GM23338 (cell line): Measurements from ENCODE around the gene ARHGAP4. TPM values are rescaled to one million over a fixed set of nuclear protein-coding genes. Genes with fewer than 3 reads are reported as not detected.

Source experiments
- ATAC-seq: fragments of 200-7000 bp; cut with Tn5 transposase; 3 replicates; pipeline ENCODE4 v1.9.1; 2020
- DNase-seq: peaks from one replicate; pipeline ENCODE4 v3.0.0-alpha.2; 2015; ENCODE audit warnings: low spot score
- H2AFZ ChIP-seq: fragments of 200-600 bp; sonication (generic); 2 replicates; pipeline ENCODE4 v1.8.0; 2016; ENCODE audit warnings: antibody characterized with exemption, mild to moderate bottlenecking, moderate library complexity
- H3F3A ChIP-seq: fragments of 200-600 bp; sonication (generic); replicated peaks from 2 replicates; pipeline ENCODE4 v1.8.0; 2017; ENCODE audit warnings: antibody characterized with exemption, mixed run types, low read depth
- H3K27ac ChIP-seq: fragments of 200-600 bp; sonication (generic); 2 replicates; pipeline ENCODE4 v1.6.1; 2016; ENCODE audit warnings: low read depth
- H3K27me3 ChIP-seq: fragments of 200-600 bp; sonication (generic); 2 replicates; pipeline ENCODE4 v1.8.0; 2016; ENCODE audit warnings: mild to moderate bottlenecking, mixed run types, moderate library complexity; ENCODE audit not compliant: insufficient read depth
- H3K36me3 ChIP-seq: fragments of 200-600 bp; sonication (generic); 2 replicates; pipeline ENCODE4 v1.8.0; 2016; ENCODE audit warnings: mild to moderate bottlenecking; ENCODE audit not compliant: insufficient read depth
- H3K4me1 ChIP-seq: fragments of 200-600 bp; sonication (generic); 2 replicates; pipeline ENCODE4 v1.8.0; 2016; ENCODE audit warnings: mild to moderate bottlenecking, moderate library complexity; ENCODE audit not compliant: insufficient read depth
- H3K4me2 ChIP-seq: fragments of 200-600 bp; sonication (generic); 2 replicates; pipeline ENCODE4 v1.7.1; 2017; ENCODE audit warnings: mixed run types
- H3K4me3 ChIP-seq: fragments of 200-600 bp; sonication (generic); 2 replicates; pipeline ENCODE4 v1.6.1; 2016; ENCODE audit warnings: mixed run types
- H3K79me2 ChIP-seq: fragments of 200-600 bp; sonication (generic); replicated peaks from 2 replicates; pipeline ENCODE4 v1.8.0; 2017; ENCODE audit warnings: mild to moderate bottlenecking; ENCODE audit not compliant: insufficient read depth
- H3K9me2 ChIP-seq: fragments of 200-600 bp; sonication (generic); 2 replicates; pipeline ENCODE4 v1.8.0; 2017; ENCODE audit not compliant: insufficient read depth
- H4K20me1 ChIP-seq: fragments of 200-600 bp; sonication (generic); replicated peaks from 2 replicates; pipeline ENCODE4 v1.8.0; 2017; ENCODE audit warnings: mild to moderate bottlenecking; ENCODE audit not compliant: insufficient read depth
- H3K27ac Mint-ChIP-seq: 2 replicates; pipeline ENCODE4 v1.8.0; 2020; ENCODE audit warnings: inconsistent platforms, mild to moderate bottlenecking, moderate library complexity, mixed read lengths
- H3K27me3 Mint-ChIP-seq: 3 replicates; pipeline ENCODE4 v1.8.0; 2022; ENCODE audit warnings: low read depth, mild to moderate bottlenecking, moderate library complexity, mixed read lengths, inconsistent platforms; ENCODE audit not compliant: insufficient read depth, poor library complexity
- H3K36me3 Mint-ChIP-seq: 3 replicates; pipeline ENCODE4 v1.8.0; 2021; ENCODE audit warnings: low read depth, mild to moderate bottlenecking, inconsistent platforms, moderate library complexity, mixed read lengths
- H3K4me1 Mint-ChIP-seq: 3 replicates; pipeline ENCODE4 v1.8.0; 2020; ENCODE audit warnings: mild to moderate bottlenecking, inconsistent platforms, mixed read lengths
- H3K4me3 Mint-ChIP-seq: 3 replicates; pipeline ENCODE4 v1.8.0; 2021; ENCODE audit warnings: moderate library complexity, mild to moderate bottlenecking, inconsistent platforms, mixed read lengths
- H3K9me3 Mint-ChIP-seq: 3 replicates; pipeline ENCODE4 v1.8.0; 2020; ENCODE audit warnings: moderate library complexity, mild to moderate bottlenecking, inconsistent platforms, mixed read lengths
- CREB1 ChIP-seq: fragments of 250-450 bp; sonication (Bioruptor Pico); IDR thresholded peaks from 2 replicates; pipeline ENCODE4 v1.5.0; 2020; ENCODE audit warnings: low read depth, mild to moderate bottlenecking, moderate library complexity
- EZH2 ChIP-seq: fragments of 200-600 bp; sonication (generic); IDR thresholded peaks from one replicate; pipeline ENCODE4 v1.8.0; 2017; ENCODE audit warnings: antibody characterized with exemption, mild to moderate bottlenecking, low read depth; ENCODE audit not compliant: unreplicated experiment
- JUNB ChIP-seq: IDR thresholded peaks from one replicate; pipeline ENCODE4 v1.6.1; 2016; ENCODE audit warnings: antibody characterized with exemption; ENCODE audit not compliant: unreplicated experiment
- NANOG ChIP-seq: IDR thresholded peaks from 2 replicates; pipeline ENCODE4 v1.6.1; 2016; ENCODE audit warnings: antibody characterized with exemption, borderline replicate concordance
- POLR2AphosphoS5 ChIP-seq: IDR thresholded peaks from 2 replicates; pipeline ENCODE4 v1.6.1; 2016; ENCODE audit warnings: antibody characterized with exemption, low read depth
- polyA plus RNA-seq: library from polyadenylated mRNA; unstranded; fragments of >200 nt; fragmentation: Nextera tagmentation; extraction: Ambion mirVana; gene quantifications from 2 replicates; pipeline ENCODE4 v1.2.1, GENCODE V29; 2016
- total RNA-seq: library from RNA; depleted of rRNA; stranded (reverse); fragments of >200 nt; shearing (Covaris generic); gene quantifications from 2 replicates; pipeline ENCODE4 v1.2.3, GENCODE V29; 2014
- TF ChIP-seq, protein P1 (sequence below), 2 experiments: fragments of 200-600 bp in 1 of 2; sonication (generic) in 1 of 2; conservative IDR thresholded peaks; 2 replicates each; pipeline versions ENCODE4 v1.5.1 to v1.6.1; 2016 to 2017; ENCODE audit warnings: antibody characterized with exemption in 2 of 2, low read depth in 2 of 2, mild to moderate bottlenecking in 2 of 2, moderate library complexity in 1 of 2
- TF ChIP-seq, protein P2 (sequence below): fragments of 250-450 bp; sonication (Bioruptor Pico); IDR thresholded peaks from 2 replicates; pipeline ENCODE4 v1.5.0; 2020; ENCODE audit warnings: mild to moderate bottlenecking, moderate library complexity

The ARHGAP4 gene
- total and polyA plus RNA-seq, 2 experiments from 2014 or later, result 21.5 to 59.5 TPM

DNA sequence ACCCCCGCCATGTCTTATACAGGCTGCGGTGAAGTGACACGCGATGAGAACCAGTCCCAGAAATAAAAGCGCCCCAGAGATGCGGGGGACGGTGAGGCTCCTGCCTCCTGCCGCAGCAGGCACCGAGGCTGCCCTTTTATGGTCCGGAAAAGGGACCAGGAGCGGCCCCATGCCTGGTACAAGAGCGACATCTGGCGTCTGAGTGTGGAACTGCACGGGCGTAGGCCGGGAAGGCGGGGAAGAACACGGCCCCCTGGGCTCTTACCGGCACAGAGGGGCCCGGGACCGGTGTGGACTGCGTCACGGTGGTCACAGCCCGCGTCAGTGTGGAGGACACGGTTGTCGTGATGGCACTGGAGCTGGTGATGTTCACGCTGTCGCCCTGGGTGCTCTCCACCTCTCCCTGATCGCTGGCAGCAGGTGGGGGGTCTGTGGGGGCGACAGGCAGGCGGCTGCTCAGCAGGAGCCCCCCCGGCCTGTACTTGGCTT is 27.3 kb upstream of the ARHGAP4 start:
- DNase-seq, result peak; percentile 71
- H3K36me3 Mint-ChIP-seq, result peaks cover 75% of the 10 kb centered on the region

DNA sequence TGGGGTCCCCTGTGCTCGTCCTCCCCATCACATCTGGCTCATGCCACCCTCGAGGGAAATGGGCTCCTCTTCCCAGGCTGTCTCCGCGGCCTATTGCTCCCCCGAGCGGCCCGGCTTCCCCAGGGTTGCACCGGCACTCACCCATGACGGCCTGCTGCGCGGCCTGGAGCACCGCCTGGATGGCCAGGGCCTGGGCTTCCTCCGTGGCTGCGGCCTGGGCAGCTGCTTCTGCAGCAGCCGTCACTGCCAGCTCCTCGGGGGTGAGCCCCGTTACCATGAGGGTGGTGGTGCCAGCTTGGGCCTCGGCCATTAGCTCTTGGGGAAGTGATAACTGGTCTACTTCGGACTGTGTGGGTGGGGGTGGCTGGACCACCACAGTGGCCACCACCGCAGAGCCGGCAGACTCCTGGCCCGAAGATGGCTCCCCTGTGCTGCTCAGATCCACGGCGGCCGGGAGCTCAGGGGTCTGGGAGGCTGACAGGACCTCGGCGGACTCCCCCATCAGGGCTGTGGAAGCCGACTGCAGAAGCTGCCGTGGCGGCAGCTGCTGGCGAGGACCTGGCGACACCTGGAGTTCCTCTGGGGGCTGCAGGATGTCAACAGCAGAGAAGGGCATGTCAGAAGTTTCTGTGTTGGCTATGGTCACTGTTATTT is 26.4 kb upstream of the ARHGAP4 start:
- no peak for ATAC-seq
- H3K79me2 ChIP-seq, result no peaks in the 10 kb centered on the region
- H3K27me3 Mint-ChIP-seq, result peaks cover 2% of the 10 kb centered on the region
- H3F3A ChIP-seq, result no peaks in the 10 kb centered on the region
- no peaks in the 10 kb centered on the region for H3K9me2 ChIP-seq
- H4K20me1 ChIP-seq, result no peaks in the 10 kb centered on the region
- peaks cover 71% of the 10 kb centered on the region for H3K36me3 Mint-ChIP-seq
- TF ChIP-seq CREB1 (CRISPR knock-in tag) (no peak), EZH2 (no peak)
- peak overlapping the region; percentile 74 for H3K27ac Mint-ChIP-seq
- DNase-seq, result no peak
- H3K27ac ChIP-seq, result no peak overlapping the region
- no peak overlapping the region for H3K4me2 ChIP-seq
- H3K36me3 ChIP-seq, result no peaks in the 10 kb centered on the region; the same call in 1 of the 2 replicates
- H2AFZ ChIP-seq, result no peak overlapping the region
- no peaks in the 10 kb centered on the region; the same call in 1 of the 2 replicates for H3K4me1 ChIP-seq
- no peaks in the 10 kb centered on the region for H3K27me3 ChIP-seq
- peaks cover 15% of the 10 kb centered on the region for H3K4me1 Mint-ChIP-seq
- no peak overlapping the region for H3K4me3 Mint-ChIP-seq
- no peak overlapping the region for H3K4me3 ChIP-seq
- no peaks in the 10 kb centered on the region for H3K9me3 Mint-ChIP-seq

More for the DNA sequence above, 27.3 kb upstream of the ARHGAP4 start:
- Histone ChIP-seq H3K4me2 (no peak overlapping the region), H3K4me3 (no peak overlapping the region), H3K79me2 (no peaks in the 10 kb centered on the region), H4K20me1 (no peaks in the 10 kb centered on the region), H3F3A (no peaks in the 10 kb centered on the region), H2AFZ (no peak overlapping the region), H3K4me1 (no peaks in the 10 kb centered on the region), H3K27me3 (no peaks in the 10 kb centered on the region), H3K36me3 (no peaks in the 10 kb centered on the region; the same call in 1 of the 2 replicates), H3K9me2 (no peaks in the 10 kb centered on the region), H3K27ac (no peak overlapping the region)
- peak; percentile 59 for ATAC-seq
- Mint-ChIP-seq H3K27ac (0 out of 2 replicates have a peak overlapping the region, but pooled peaks have one; percentile 74), H3K4me3 (no peak overlapping the region), H3K27me3 (peaks cover 2% of the 10 kb centered on the region), H3K9me3 (no peaks in the 10 kb centered on the region), H3K4me1 (peaks cover 9% of the 10 kb centered on the region; the same call in 2 of the 3 replicates)
- no peak for TF ChIP-seq NANOG
- TF ChIP-seq, protein P1, sequence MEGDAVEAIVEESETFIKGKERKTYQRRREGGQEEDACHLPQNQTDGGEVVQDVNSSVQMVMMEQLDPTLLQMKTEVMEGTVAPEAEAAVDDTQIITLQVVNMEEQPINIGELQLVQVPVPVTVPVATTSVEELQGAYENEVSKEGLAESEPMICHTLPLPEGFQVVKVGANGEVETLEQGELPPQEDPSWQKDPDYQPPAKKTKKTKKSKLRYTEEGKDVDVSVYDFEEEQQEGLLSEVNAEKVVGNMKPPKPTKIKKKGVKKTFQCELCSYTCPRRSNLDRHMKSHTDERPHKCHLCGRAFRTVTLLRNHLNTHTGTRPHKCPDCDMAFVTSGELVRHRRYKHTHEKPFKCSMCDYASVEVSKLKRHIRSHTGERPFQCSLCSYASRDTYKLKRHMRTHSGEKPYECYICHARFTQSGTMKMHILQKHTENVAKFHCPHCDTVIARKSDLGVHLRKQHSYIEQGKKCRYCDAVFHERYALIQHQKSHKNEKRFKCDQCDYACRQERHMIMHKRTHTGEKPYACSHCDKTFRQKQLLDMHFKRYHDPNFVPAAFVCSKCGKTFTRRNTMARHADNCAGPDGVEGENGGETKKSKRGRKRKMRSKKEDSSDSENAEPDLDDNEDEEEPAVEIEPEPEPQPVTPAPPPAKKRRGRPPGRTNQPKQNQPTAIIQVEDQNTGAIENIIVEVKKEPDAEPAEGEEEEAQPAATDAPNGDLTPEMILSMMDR (conservative IDR thresholded peaks at IDR 0.05; ENCODE audit: low read depth in 2 of 2), result peak; percentile 67 to 85

DNA sequence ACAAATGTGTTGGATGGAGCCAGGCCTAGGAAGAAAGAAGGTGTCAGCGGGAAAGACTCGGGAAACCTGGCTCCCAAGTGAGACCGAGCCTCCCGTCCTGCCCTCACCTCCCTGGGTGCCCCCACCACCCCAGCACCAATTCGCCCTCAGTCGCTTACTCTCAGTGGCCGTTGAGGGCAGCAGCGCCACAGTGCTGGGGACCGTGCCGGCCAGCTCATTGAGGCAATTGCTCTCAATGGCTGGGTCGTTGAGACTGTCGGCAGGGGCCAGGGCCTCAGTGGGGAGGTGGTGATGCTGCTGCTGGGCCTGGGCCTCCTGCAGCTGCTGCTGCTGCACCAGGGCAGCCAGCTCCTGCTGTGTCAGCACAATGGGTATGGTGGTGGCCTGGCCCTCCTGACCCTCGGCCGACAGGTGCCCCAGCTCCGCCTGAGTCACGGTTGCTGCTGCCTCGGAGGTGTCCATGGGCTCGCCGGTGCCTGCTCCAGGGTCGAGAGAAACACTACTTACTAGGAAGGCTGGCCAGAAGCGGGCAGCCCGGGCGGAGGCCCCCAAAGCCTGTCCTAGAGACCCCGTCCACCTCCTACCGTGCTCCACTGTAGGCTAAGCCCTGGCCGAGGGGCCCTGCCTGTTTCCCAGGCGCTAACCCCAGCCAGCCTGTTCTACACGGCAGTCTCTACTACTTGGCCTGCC is 25.8 kb upstream of the ARHGAP4 start:
- H3K27ac Mint-ChIP-seq, result no peak overlapping the region
- no peak overlapping the region for H2AFZ ChIP-seq
- H3F3A ChIP-seq, result no peaks in the 10 kb centered on the region
- no peak overlapping the region for H3K27ac ChIP-seq
- no peaks in the 10 kb centered on the region for H3K79me2 ChIP-seq
- H3K27me3 ChIP-seq, result no peaks in the 10 kb centered on the region
- no peak overlapping the region for H3K4me3 ChIP-seq
- peaks cover 67% of the 10 kb centered on the region for H3K36me3 Mint-ChIP-seq
- H3K4me1 ChIP-seq, result no peaks in the 10 kb centered on the region; the same call in 1 of the 2 replicates
- no peak overlapping the region for H3K4me2 ChIP-seq
- no peak overlapping the region; the same call in 2 of the 3 replicates for H3K4me3 Mint-ChIP-seq
- H3K36me3 ChIP-seq, result no peaks in the 10 kb centered on the region; the same call in 1 of the 2 replicates
- no peaks in the 10 kb centered on the region for H3K9me2 ChIP-seq
- no peaks in the 10 kb centered on the region for H3K9me3 Mint-ChIP-seq
- H4K20me1 ChIP-seq, result no peaks in the 10 kb centered on the region
- H3K4me1 Mint-ChIP-seq, result peaks cover 17% of the 10 kb centered on the region
- peaks cover 2% of the 10 kb centered on the region for H3K27me3 Mint-ChIP-seq
- ATAC-seq, result no peak
- no peak for DNase-seq
- TF ChIP-seq JUNB (no peak), POLR2AphosphoS5 (no peak)
- TF ChIP-seq, protein P2, sequence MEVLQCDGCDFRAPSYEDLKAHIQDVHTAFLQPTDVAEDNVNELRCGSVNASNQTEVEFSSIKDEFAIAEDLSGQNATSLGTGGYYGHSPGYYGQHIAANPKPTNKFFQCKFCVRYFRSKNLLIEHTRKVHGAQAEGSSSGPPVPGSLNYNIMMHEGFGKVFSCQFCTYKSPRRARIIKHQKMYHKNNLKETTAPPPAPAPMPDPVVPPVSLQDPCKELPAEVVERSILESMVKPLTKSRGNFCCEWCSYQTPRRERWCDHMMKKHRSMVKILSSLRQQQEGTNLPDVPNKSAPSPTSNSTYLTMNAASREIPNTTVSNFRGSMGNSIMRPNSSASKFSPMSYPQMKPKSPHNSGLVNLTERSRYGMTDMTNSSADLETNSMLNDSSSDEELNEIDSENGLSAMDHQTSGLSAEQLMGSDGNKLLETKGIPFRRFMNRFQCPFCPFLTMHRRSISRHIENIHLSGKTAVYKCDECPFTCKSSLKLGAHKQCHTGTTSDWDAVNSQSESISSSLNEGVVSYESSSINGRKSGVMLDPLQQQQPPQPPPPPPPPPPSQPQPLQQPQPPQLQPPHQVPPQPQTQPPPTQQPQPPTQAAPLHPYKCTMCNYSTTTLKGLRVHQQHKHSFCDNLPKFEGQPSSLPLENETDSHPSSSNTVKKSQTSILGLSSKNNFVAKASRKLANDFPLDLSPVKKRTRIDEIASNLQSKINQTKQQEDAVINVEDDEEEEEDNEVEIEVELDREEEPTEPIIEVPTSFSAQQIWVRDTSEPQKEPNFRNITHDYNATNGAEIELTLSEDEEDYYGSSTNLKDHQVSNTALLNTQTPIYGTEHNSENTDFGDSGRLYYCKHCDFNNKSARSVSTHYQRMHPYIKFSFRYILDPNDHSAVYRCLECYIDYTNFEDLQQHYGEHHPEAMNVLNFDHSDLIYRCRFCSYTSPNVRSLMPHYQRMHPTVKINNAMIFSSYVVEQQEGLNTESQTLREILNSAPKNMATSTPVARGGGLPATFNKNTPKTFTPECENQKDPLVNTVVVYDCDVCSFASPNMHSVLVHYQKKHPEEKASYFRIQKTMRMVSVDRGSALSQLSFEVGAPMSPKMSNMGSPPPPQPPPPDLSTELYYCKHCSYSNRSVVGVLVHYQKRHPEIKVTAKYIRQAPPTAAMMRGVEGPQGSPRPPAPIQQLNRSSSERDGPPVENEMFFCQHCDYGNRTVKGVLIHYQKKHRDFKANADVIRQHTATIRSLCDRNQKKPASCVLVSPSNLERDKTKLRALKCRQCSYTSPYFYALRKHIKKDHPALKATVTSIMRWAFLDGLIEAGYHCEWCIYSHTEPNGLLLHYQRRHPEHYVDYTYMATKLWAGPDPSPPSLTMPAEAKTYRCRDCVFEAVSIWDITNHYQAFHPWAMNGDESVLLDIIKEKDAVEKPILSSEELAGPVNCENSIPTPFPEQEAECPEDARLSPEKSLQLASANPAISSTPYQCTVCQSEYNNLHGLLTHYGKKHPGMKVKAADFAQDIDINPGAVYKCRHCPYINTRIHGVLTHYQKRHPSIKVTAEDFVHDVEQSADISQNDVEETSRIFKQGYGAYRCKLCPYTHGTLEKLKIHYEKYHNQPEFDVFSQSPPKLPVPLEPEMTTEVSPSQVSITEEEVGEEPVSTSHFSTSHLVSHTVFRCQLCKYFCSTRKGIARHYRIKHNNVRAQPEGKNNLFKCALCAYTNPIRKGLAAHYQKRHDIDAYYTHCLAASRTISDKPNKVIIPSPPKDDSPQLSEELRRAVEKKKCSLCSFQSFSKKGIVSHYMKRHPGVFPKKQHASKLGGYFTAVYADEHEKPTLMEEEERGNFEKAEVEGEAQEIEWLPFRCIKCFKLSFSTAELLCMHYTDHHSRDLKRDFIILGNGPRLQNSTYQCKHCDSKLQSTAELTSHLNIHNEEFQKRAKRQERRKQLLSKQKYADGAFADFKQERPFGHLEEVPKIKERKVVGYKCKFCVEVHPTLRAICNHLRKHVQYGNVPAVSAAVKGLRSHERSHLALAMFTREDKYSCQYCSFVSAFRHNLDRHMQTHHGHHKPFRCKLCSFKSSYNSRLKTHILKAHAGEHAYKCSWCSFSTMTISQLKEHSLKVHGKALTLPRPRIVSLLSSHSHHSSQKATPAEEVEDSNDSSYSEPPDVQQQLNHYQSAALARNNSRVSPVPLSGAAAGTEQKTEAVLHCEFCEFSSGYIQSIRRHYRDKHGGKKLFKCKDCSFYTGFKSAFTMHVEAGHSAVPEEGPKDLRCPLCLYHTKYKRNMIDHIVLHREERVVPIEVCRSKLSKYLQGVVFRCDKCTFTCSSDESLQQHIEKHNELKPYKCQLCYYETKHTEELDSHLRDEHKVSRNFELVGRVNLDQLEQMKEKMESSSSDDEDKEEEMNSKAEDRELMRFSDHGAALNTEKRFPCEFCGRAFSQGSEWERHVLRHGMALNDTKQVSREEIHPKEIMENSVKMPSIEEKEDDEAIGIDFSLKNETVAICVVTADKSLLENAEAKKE (CRISPR knock-in tag), result no peak
